NCI-H345 (cell line): ENCODE results near the gene CCDC148.
"Not testable (repeated sequence)": the region's sequence is repeated elsewhere in the genome, so short reads cannot be mapped to it uniquely, and the experiment has no call there.

Source experiments
- DNase-seq: peaks from one replicate; lab custom pipeline; 2025; lab: John Stamatoyannopoulos, UW

CCDC148 gene

DNA sequence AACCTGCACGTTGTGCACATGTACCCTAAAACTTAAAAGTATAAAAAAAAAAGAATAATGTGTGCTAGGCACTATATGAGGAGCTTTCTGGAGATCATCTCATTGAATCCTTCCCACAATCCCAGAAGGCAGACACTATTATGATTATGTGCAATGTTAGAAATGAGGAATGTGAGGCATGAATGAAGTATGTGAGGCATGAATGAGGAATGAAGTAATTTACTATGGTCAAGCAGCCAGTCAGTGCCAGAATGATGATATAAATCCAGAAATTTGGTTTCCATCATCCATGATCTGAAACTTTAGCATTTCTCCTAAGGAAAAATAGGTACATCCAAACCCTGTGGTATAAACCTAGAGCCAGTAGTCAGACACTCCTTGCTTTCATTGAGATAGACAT lies 42.0 kb downstream of the CCDC148 start:
- DNase-seq: no peak

DNA sequence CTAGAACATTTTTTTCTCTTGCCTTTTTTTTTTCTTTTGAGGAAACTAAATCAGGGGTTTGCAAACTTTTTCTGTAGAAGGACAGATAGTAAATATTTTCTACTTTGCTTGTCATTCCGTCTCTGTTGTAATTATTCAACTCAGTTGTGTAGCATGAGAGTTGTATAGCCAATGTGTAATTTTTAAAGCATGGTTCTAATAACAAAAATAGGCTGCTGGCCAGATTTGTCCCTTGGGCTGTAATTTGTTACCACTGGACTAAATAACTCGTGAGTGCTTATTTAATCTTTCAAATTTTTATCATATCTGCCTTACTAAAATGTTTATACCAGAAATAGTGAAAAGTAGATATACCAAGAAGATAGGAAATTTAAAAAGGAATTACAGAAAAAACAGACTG lies 43.0 kb downstream of the CCDC148 start:
- DNase-seq: no peak

DNA sequence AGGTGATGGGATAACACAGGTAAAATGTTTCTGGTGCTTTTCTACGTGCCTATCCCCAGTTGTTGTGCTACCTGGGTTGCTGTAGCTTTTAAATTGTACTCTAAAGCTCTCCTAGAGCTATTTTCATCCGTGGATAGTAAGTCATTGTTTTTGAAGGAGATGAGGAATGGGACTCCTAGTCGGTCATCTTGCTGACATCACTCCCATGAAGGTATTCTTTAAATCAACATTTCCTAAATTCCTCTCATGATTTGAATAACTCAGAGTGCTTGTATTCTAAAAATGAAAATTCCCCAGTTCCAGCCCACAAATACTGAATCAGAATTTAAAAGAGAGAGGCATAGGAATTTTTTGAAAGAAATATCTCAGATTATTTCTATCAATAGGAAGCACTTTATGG lies 44.3 kb downstream of the CCDC148 start:
- DNase-seq: no peak

DNA sequence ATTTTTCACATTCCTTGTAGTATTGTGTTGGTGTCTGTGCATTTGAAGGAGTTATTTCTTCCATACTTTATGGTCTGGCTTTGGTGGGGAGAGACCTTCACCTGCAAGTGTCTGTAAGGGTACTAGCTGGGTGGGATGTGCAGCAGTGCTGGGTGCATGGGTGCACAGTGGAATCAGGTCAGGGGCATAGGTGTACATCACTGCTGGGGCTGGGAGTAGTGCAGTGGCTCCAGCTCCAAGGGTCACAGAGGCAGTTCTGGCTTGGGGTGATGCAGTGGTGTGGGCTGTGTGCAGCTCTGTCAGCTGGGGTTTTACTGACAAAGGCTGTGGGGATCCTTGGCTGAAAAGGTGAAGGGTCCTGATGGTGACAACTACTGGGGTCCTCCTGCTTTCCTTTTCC lies 44.8 kb downstream of the CCDC148 start:
- no peak for DNase-seq

DNA sequence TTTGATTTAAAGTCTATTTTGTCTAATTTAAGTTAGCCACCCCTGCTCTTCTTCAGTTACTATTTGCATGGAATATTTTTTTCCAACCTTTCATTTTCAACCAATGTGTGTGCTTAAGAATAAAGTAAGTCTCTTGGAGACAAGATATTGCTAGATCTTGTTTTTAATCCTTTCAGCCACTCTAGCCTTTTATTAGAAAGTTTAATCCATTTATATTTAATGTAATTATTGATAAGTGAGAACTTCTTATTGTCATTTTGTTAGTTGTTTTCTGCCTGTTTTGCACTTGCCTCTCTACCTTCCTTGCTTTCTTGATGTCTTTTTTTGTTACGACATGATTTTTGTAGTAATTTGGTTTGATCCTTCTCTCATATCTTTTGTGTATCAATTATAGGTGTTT lies 46.4 kb downstream of the CCDC148 start:
- no peak for DNase-seq

DNA sequence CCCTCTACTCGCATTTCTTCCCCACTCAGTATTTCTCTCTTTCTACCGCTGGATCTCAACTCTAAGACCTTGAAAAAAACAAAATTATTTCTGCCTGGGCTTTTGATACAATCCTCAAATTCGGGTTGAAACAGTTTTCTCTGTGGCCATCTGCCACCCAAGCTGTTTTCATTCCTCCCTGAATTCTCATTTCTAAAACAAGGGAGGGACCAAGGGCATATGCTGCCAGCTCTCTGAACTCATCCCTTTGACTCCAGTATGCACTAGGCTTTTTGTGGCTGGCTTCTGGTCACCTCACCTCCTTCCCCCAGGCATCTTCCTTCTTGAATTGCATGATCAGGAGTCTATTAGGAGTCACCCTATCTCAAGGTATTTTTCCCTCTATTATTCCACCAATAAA lies 49.5 kb downstream of the CCDC148 start:
- DNase-seq: no peak

DNA sequence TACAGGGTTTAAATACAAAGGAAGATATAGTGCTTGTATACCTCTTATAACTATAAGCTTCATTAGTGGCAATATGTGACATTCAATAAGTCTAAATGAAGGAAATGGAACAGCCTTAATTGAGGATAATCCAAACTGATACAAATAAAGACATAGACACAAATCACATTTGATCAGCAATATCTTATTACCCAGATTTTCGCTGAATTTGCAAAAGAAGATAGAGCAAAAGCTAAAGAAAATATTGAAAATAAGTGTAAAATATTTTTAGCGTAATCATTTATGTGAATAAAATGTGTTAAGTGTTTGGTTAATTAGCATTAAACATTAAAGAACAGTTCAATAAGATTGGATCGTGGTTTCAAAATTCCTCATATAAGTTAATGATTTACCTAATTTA lies 51.2 kb downstream of the CCDC148 start:
- DNase-seq: no peak

DNA sequence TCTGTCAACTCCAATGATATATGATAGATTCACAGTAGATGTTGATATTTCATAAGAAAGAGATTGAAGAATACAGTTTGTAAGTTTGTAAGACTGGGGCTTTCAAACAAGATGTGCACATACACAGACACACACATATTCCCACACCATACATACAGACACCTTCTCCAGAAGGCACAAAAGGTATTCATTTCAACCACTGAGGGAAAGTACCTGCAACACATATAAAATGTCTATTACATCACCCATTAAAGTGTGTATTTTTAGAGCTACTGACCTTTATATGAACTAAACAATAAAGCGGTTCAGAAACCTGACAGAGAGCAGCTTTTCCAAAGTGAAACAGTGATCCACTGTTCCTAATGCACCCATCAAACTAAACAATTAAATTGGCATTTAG lies 53.3 kb downstream of the CCDC148 start:
- DNase-seq: no peak

DNA sequence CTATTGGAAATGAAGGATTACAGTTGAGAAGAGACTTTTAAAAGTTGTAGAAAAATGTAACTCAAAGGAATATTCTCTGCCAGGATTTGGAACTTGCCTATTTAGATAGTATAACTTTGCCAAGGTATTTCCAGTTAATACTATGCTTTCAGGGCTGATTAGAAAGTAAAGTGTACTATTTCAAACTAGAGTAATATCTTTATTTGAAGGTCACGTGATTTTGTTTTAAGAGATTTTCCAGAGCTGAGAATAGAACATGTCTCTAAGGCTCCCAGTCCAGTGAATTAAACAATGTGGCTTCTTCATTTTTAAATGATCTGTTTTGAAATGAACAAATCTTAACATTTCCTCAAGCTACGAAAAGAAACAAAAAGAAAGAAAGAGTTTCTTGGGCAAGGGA lies 53.9 kb downstream of the CCDC148 start:
- DNase-seq: no peak

DNA sequence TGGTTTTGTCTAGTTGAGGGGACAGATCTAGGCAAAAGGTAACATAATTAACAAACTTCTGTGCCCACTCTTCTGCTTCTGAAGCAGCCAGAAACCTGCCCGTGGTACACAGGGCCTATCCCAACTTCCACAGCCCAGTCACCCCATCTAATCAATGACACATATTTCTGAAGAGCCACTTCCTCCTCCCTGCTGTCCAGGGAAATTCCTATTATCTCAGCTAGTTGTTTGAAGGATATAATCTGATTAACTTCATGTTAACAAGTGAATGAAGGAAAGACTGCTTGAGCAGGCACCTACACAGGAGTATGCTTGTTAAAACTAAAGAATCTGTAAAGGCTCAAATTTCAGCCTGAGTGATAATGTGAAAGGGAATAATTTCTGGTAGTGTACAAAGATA lies 61.4 kb downstream of the CCDC148 start:
- DNase-seq: no peak

DNA sequence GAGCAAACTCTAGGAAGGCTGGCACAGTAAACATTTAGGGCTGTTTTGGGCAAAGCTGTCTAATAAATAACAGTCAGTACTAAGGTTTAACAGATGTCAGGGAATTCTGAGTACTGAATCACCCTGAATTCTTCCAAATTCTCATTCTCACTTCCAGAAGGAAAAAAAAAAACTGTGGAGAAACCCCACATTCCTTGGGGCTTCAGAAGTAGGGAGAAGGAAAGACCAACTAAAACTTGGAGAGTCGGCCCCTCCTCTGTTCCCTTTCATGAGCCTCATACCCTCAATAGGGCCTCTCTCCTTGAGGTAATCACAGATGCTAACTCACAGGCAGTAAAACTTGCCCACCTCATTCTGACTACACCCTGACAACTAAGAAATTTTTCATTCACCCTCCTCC lies 62.1 kb downstream of the CCDC148 start:
- no peak for DNase-seq

DNA sequence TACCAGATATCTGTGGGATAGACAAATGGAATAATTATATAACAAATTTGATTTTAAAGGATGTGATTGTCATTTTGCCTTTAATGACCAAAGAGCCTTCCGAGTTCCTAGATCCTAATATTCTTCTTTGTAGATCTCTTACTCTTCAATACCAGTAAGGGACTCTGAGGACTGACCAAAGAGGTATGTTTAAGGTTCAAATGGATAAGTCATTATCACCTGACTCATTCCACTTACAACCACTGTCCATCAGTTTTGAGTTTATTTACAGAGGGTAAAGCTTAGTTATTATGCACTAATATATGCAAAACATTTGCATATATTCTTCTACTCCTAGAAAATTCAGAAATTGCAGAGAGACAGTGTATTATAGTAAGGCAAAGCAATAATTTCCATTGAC lies 62.7 kb downstream of the CCDC148 start:
- no peak for DNase-seq

DNA sequence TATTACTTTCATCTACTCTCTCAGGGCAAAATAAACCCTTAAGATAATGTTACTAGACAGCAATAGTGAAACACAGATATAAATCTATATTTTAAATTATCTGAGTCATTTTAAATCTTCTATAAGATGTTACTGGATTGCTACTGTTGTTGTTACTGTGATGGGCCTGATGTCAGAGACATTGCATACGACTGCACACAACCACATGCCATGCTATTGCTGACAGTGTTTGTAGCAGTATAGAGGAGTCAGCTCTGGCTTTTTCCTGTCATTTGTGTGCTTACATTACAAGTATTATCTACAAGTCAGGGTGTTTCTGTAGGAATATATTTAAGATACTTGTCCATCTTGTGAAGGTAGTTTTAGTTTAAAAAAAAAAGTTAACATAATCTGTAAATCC lies 63.9 kb downstream of the CCDC148 start:
- DNase-seq: no peak

DNA sequence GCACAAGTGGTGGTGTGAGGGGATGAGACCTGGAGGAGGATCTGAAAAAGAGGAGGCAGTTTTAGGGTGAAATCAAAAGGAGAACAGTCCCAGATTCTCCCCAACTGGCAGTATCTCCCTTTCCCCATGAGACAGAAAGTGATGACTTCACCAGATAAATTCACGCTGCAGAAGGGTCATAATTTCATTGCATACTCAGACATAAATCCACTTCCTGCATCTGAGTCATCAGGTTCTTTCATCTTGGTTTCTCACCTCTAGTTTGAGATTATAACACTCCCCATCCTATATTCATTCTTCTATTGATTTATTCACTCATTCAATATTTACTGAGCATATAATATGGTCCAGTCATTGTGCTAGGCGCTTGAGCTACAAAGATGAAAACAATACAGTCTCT lies 64.7 kb downstream of the CCDC148 start:
- no peak for DNase-seq

DNA sequence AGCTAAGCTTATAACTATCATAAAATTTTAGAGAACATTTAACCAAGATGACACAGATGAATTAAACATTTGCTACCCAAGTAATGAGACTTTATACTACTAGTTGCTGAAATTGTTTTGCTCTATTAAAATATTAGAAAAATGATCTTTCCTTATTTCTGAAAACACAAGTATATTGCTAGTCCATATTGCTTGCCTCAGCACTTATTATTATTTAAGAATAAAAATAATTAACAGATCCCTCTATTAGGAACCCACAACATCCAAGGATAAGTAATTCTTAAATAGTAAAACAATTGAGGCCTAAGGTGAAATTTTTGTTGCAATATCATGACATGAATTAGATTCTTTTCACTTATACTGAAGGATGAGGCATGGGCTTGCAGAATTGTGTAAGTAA lies 65.2 kb downstream of the CCDC148 start:
- no peak for DNase-seq

DNA sequence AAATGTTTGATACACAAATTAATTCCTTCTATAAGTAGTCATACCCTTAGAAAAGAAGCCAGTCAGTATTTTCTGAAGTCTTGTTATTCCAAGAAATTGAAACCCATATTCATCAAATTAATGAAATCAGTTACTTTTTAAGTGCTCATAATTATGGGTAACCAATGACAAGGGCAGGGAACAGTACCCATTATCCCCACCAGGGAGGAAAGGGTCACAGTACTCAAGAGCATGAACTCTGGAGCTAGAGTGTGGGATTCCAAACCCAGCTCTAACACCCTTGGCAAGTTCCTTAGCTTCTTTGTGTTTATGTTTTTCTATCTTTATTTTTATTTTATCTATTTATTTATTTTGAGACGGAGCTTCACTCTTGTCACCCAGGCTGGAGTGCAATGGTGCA lies 68.4 kb downstream of the CCDC148 start:
- no peak for DNase-seq

DNA sequence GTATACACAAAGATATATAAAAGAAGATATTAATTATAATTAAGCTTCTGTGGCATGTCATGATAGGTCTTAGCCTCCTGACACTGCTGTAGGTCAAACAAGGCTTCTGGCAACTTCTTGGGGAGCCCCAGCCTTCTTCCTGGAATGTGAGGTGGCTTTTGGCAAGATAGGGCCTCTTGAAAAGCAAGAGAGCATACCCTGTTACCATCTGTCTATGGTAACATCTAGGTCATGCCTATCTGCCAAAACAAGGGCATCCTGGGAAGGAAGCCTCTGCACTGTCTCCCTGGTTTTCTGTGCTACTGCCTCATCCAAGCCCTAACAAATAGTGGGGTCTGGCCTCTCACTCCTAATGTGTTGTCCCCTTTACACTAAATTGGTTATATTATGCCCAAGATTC lies 70.9 kb downstream of the CCDC148 start:
- no peak for DNase-seq

DNA sequence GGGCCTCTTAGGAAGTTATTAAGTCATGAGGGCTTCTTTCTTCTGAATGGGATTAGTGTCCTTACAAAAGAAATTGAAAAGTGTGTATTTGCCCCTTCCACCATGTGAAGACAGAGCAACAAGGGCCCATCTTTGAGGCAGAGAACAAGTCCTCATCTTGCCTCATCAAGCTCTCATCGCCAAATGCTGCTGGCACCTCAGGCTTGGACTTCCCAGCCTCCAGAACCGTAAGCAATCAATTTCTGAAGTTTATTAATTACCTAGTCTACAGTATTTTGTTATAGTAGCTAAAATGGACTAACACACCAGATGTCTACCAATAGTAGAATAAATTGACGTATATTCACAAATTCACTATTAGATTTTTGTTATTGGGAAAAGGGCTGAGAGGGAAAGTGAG lies 74.6 kb downstream of the CCDC148 start:
- no peak for DNase-seq

DNA sequence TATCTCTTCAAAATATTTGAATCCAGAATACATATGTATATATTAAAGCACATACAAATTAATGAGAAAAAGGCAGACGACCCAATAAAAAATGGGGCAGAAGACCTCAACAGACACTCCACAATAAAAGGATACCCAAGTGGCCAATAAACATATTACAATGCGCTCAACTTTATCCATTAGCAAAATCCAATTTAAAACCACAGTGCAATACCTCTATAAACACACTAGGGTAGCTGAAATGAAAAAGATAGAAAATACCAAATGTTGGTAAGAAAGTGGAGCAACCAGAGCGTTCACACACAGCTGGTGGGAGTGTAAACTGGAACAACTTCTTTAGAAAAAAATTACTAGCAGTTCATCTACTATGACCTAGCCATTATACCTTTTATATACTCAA lies 75.3 kb downstream of the CCDC148 start:
- no peak for DNase-seq

DNA sequence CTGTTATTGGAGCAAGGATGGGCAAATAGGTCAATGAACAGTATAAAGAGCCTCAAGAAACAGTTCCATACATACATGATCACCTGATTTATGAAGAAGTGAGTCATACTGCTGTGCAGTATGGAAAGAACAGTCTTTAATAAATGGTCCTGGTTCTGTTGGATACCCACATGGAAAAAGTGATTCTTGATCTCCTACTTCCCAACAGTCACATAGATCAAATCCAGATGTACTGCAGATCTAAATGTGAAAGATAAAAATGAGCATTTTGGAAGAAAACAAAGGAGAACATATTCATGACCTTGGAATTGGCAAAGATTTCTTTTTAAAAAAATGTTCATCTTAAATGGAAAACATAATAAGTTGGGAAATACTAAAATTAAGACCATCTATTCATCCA lies 75.8 kb downstream of the CCDC148 start:
- DNase-seq: no peak

DNA sequence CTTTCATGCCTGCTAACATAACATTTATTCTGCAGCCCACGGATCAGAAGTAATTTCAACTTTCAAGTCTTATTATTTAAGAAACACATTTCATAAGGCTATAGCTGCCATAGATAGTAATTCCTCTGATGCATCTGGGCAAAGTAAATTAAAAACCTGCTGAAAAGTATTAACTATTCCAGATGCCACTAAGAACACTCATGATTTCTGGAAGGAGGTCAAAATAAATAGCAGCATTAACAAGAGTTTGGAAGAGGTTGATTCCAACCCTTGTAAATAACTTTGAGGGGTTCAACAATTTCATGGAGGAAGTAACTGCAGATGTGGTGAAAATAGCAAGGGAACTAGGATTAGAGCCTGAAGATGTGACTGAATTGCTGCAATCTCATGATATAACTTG lies 77.6 kb downstream of the CCDC148 start:
- no peak for DNase-seq

DNA sequence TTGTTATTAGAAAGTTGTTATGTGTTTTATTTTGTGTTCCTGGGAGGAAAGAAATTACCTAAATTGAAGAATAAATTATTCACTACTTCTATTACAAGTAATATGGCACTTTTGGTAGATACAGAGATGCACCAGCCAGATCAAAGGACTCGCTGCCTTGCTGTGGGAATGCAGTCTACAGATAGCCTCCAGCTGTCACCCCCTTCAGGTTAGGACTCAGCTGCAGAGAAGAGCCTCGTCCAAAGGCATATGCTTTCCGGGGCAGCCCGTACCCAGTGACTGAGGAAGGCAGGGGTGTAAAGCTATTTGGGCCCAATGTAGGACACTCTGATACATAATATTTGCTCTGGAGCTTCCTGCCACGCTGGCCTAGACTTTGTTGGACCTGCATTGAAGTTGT lies 90.2 kb downstream of the CCDC148 start:
- no peak for DNase-seq

DNA sequence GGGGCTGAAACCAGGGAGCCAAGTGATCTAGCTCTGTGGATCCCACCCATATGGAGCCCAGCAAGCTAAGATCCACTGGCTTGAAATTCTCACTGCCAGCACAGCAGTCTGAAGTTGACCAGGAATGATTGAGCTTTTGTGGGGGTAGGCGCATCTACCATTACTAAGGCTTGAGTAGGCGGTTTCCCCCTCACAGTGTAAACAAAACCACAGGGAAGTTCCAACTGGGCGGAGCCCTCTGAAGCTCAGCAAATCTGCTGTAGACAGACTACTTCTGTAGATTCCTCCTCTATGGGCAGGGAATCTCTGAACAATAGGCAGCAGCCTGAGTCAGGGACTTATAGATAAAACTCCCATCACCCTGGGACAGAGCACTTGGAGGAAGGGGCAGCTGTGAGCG lies 96.7 kb downstream of the CCDC148 start:
- no peak for DNase-seq

DNA sequence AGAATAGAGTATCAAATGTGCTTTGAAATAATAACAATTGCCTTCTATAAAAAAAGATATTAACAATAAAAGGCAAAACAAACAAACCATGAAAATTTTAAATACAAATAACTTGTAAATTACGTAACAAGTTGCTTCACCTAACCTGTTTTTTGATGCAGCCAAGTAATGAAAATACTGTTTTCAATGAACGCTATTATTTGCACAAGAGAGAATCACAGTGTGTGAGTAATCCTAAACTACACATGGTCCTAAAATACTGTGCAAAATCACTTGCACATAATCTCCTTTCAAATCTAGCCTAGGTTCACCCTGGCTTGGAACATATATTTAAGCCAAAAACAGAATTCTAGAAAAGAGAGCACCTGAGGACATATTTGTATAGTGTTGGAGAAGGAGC lies 98.9 kb downstream of the CCDC148 start:
- no peak for DNase-seq

DNA sequence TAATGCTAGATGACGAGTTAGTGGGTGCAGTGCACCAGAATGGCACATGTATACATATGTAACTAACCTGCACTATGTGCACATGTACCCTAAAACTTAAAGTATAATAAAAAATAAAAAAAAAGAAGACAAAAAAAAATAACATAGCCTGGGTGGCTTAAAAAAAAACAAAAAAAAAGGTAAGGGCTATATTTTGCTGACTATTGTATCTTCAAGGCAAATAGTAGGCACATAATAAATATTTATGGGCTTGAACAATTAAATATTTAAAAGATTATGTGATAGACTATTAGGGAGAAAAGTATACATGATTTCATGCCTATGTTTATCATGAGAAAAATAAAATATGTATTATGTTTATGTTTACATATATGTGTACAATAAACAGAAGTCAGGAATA lies 99.4 kb downstream of the CCDC148 start:
- DNase-seq: no peak

DNA sequence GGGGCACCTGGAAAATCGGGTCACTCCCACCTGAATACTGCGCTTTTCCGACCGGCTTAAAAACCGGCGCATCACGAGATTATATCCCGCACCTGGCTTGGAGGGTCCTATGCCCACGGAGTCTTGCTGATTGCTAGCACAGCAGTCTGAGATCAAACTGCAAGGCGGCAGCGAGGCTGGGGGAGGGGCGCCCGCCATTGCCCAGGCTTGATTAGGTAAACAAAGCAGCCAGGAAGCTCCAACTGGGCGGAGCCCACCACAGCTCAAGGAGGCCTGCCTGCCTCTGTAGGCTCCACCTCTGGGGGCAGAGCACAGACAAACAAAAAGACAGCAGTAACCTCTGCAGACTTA lies 105.1 kb downstream of the CCDC148 start:
- not testable (repeated sequence) for DNase-seq
